C4-2B (cell line): ENCODE results near the gene CCDC117.

ENCODE experiments used
- H3K27ac ChIP-seq: fragments of 450-650 bp; 2 replicates; pipeline ENCODE4 v1.5.1; 2017
- ZFX ChIP-seq: fragments of 450-650 bp; IDR thresholded peaks from 2 replicates; pipeline ENCODE4 v1.6.1; 2017
- TF ChIP-seq, protein P1 (sequence below): fragments of 450-650 bp; conservative IDR thresholded peaks from 2 replicates; pipeline ENCODE4 v1.5.1; 2017; ENCODE audit warnings: mild to moderate bottlenecking

The CCDC117 gene

DNA sequence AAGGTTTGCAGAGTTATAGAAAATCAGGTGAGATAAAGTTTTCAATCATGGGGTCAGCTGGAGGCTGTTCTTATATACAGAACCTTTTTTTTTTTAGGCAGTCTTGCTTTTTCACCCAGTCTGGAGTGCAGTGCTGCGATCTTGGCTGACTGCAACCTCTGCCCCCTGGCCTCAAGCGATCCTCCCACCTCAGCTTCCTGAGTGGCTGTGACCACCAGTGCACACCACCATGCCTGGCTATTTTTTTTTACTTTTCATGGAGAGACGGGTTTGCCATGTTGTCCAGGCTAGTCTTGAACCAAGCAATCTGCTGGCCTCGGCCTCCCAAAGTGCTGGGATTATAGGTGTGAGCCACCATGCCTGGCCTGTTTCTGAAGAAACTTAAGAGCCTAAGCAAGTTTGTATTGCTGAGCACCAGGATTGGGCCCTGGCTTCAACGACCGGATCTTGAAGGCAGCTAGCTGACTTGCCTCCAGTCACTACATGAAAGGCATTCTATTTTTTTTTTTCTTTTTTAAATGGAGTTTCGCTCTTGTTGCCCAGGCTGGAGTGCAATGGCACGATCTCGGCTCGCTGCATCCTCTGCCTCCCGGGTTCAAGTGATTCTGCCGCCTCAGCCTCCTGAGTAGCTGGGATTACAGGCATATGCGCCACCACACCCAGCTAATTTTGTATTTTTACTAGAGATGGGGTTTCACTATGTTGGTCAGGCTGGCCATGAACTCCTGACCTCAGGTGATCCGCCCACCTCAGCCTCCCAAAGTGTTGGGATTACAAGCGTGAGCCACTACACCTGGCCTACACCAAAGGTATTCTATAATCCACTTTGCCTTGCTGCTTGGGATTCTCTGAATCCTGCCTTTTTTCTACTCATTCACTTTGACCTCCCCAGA is 20.2 kb downstream of the CCDC117 start:
- TF ChIP-seq, protein P1, sequence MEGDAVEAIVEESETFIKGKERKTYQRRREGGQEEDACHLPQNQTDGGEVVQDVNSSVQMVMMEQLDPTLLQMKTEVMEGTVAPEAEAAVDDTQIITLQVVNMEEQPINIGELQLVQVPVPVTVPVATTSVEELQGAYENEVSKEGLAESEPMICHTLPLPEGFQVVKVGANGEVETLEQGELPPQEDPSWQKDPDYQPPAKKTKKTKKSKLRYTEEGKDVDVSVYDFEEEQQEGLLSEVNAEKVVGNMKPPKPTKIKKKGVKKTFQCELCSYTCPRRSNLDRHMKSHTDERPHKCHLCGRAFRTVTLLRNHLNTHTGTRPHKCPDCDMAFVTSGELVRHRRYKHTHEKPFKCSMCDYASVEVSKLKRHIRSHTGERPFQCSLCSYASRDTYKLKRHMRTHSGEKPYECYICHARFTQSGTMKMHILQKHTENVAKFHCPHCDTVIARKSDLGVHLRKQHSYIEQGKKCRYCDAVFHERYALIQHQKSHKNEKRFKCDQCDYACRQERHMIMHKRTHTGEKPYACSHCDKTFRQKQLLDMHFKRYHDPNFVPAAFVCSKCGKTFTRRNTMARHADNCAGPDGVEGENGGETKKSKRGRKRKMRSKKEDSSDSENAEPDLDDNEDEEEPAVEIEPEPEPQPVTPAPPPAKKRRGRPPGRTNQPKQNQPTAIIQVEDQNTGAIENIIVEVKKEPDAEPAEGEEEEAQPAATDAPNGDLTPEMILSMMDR, result no peak
- no peak for TF ChIP-seq ZFX
- H3K27ac ChIP-seq, result peak overlapping the region; percentile 3; the same call in 1 of the 2 replicates

DNA sequence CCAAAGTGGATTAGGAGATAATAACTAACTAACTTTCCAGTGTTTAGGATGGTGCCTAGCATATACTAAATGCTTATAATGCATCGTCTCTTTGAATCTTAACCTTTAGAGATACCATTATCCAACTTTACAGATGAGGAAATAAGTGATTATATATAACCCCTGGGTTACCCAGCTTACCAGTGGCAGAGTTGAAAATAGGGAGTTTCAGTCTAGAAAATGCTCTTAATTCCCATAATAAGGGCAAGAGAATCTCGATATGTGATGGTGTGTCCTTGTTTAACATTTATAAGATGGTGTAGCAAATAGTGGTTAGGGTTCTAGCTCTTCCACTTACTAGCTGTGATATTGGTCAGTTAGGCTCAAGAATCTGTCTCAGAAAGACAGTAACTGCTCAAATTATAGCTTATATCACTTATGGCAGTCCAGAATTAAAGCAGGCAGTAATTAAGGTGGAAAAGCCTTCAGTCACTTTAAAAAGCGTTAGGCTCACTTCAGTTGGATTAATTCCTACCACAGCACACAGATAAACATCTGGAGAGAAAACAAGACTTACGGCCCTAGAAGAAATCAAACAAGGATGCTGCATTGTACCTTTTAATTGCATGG is 21.6 kb downstream of the CCDC117 start:
- H3K27ac ChIP-seq, result no peak overlapping the region
- TF ChIP-seq, protein P1, result no peak
- no peak for TF ChIP-seq ZFX

DNA sequence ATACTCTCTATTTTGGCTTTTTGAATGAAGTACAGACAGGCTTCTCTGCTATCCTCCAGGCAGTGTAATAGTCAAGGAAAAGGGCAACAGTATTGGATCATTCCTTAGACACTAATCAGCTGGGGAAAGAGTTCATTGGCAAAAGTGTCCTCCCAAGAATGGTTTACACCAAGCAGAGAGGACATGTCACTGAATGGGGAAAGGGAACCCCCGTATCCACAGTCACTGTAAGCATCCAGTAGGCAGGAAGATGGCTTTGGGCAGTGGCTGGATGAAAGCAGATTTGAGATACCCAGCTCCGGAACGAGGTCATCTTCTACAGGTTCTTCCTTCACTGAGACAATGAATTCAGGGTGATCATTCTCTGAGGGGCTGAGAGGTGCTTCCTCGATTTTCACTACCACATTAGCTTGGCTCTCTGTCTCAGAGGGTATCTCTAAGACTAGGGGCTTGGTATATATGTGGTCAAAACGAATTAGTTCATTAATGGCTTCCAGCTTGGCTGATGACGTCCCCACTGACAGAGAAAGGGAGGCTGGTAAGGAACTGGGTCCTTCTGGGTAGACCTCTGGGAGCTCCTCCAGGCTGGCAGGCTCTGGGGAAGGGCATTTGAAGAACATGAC is 22.7 kb downstream of the CCDC117 start:
- TF ChIP-seq, protein P1, result no peak
- TF ChIP-seq ZFX, result no peak
- no peak overlapping the region for H3K27ac ChIP-seq

DNA sequence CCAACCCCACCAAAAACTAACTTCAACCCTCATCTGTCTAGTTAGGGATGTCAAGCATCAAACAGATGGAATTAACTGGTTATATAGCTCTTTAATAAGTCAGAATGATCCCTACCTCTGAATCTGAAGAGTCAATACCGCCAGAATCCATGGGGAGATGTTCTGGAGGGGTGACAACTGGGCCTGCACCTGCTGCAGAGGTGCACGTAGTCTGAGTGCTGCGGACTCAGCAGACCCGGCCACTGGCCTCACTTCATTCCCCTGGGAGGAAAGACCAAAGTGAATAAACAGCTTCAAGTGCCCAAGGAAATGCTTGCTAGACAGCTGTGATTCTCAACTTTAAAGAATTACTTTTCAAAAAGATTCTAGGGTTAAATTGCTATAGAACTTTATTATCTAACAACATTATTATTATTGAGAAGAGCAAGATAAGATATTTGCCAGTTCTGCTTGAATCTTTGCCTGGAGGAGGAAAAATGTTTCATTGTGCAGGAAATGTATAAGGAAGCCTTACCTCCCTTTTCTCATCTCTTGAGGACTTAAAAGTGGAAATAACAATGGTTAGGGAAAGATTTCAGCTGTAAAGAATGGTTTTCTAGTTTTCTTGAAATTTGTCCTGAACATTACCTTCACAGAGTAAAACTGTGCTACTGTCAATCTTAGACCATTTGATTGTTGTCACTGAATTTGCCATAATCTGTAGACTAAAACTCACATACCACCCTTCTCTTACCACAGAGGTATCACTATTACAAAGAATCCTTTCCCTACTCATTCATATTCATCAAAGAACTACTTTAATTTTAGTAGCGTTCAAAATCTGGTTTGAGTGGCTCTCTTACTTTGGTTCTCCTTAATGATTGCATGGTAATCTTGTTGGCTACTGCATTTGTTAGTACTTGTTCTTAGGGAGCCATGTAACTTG is 23.7 kb downstream of the CCDC117 start:
- TF ChIP-seq ZFX, result no peak
- TF ChIP-seq, protein P1, result no peak
- H3K27ac ChIP-seq, result no peak overlapping the region

DNA sequence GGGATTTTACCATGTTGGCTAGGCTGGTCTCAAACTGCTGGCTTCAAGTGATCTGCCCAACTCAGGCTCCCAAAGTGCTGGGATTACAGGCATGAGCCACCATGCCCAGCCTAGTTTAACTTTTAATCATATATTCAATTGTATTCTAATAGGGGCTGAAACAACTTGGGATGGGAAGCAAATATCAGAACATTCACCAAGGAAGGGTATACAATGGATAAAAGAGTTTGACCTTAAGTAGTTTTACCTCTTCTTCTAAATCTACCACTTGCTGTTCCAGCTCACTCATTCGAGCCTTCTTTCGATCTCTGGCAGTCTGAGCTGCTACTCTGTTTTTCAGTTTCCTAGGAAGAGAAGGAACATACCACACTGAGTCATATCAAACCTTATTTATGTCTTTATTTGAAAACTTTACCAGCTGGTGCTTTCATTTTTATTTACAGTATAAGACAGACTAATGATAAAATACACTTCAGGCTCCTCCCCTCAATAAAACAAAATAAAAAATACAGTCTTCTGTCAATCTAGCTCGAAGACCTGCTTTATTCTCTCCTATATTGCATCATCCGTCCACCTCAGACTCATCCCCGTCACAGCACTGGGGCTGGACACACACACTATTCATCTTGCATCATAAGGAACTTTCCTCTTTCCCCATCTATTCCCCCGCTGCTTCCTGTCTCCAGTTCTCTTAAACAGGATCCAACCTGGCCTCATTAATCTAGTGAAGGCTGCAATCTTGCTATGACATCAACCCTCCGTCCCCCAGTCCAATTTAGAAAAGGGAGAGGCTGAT is 26.5 kb downstream of the CCDC117 start:
- no peak for TF ChIP-seq ZFX
- TF ChIP-seq, protein P1, result no peak

DNA sequence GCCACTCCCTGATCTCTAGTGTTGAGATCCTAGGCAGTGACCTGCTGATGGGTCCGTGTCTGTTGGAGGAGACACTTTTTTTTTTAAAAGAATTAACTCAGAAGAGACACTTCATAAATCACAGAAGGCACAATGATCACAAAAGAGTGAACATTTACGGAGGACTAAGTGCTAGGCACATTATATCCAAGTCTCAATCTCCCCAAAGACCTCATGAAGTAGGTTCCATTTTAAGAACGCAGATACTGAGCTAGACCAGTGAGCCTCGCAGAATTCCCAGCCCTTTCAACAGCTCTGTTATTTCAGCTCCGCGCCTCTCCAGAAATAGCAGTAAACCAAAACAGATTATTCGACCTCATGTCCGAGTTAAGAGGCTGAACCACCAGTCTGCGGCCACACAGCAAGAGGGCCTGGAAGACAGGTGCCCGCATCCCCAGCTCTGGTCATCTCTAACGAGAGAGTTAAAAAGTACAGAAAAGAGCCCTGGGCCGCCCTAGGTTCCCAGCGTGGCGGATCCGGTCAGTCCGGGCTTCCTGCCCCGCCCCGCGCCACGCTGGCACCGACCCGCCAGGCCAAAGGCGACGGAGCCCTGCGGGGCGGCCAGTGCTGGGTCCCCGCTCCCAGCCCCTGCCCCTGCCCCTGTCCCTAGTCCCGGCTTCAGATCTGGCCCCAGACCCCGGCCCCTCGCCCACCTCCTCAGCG is 27.3 kb downstream of the CCDC117 start:
- peak overlapping the region; percentile 100 for H3K27ac ChIP-seq
- TF ChIP-seq, protein P1, result no peak
- TF ChIP-seq ZFX, result peak; percentile 65

More for the DNA sequence above, 26.5 kb downstream of the CCDC117 start:
- H3K27ac ChIP-seq, result peak overlapping the region; percentile 100
